Measurements from ENCODE around the gene TSHZ2.

DNA sequence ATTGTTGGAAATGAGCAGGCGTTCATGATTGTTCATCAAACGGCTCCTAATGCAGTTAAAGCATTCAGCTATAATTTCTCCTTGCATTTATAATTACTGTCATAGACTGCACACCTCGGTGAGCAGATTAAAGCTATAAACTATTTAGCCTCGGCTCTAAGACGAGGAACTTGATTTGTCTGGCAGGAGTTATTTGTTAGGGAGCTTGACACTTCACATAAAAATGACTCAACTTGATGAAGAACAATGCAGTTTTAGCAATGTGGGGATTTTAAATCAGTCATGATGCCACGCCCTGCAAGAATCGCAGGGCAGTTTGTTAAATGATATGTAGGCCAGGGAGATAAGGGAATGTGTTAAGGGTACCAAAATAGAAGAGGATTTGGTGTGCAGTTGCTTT, 290.2 kb downstream of the TSHZ2 start:
- TF ChIP-seq FOXK2 (IDR thresholded peaks at IDR 0.05) (no peak), FOXM1 (IDR thresholded peaks at IDR 0.05; ENCODE audit: borderline replicate concordance) (no peak), SP1 (IDR thresholded peaks at IDR 0.05) (no peak), ZNF384 (IDR thresholded peaks at IDR 0.05) (no peak), ELF4 (IDR thresholded peaks at IDR 0.05) (no peak), BHLHE40 (IDR thresholded peaks at IDR 0.05; ENCODE audit: borderline replicate concordance) (no peak), SUZ12 (IDR thresholded peaks at IDR 0.05) (no peak), CTBP1 (IDR thresholded peaks at IDR 0.05; ENCODE audit: borderline replicate concordance) (no peak), FOXA1 (IDR thresholded peaks at IDR 0.05) (no peak), TARDBP (IDR thresholded peaks at IDR 0.05) (no peak)
- TF ChIP-seq, protein P1, sequence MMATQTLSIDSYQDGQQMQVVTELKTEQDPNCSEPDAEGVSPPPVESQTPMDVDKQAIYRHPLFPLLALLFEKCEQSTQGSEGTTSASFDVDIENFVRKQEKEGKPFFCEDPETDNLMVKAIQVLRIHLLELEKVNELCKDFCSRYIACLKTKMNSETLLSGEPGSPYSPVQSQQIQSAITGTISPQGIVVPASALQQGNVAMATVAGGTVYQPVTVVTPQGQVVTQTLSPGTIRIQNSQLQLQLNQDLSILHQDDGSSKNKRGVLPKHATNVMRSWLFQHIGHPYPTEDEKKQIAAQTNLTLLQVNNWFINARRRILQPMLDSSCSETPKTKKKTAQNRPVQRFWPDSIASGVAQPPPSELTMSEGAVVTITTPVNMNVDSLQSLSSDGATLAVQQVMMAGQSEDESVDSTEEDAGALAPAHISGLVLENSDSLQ (IDR thresholded peaks at IDR 0.05): no peak

All from HEK293T (cell line).